TTC549 (cell line): ENCODE measurements around the gene DKK3.

Experiments used
- FAIRE-seq: peaks from 2 replicates; lab custom pipeline; 2012; peaks lifted over from hg19 to GRCh38; lab: Jason Lieb, UNC

The DKK3 gene

GRCh38 chr11:11981364-11981763, 27.1 kb downstream of the DKK3 start:
- no peak for FAIRE-seq

- FAIRE-seq = no peak
Observed at GRCh38 chr11:11980841-11981308, 27.6 kb downstream of the DKK3 start.

- no peak for FAIRE-seq
Observed at GRCh38 chr11:11980200-11980599, 28.2 kb downstream of the DKK3 start.

GRCh38 chr11:11979488-11980117, 28.8 kb downstream of the DKK3 start:
- no peak for FAIRE-seq

DNA sequence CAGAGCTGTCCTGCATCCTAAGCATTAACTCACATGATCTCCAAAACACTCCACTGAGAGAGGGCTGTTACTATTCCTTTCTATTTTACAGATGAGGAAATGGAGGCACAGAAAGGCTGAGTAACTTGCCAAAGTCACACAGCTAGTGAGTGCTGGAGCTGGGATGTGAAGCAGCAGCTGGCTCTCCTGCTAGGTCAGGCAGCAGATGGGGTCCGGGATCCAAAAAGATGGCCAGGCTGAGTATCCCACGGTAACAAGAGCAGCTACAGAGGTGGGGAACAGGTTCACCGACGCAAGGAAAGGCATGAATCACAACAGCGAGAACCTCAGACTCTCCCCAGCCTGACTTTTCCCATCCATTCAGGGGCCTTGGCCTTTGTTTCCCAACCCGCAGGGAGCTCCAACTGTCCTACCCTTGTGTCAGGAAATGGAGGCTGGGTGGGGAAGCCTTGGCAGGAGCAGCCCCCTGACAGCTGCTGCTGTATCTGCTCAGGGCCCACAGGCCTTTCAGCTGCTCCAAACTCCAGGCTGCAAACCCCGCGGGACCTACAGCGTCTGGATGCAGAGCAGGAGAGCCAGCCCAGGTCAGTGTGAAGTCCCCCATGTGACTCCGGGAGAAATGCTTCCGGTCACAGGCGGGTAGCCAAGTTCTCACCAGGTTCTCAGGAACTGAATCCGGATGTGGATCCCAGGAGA, 29.5 kb downstream of the DKK3 start:
- no peak for FAIRE-seq

- no peak for FAIRE-seq
Observed at GRCh38 chr11:11978098-11978637, 30.3 kb downstream of the DKK3 start.

- no peak for FAIRE-seq
Observed at GRCh38 chr11:11977206-11977938, 31.1 kb downstream of the DKK3 start.

GRCh38 chr11:11976481-11977127, 31.8 kb downstream of the DKK3 start:
- no peak for FAIRE-seq

- no peak for FAIRE-seq
Observed at GRCh38 chr11:11975201-11976092, 33.0 kb downstream of the DKK3 start.

DNA sequence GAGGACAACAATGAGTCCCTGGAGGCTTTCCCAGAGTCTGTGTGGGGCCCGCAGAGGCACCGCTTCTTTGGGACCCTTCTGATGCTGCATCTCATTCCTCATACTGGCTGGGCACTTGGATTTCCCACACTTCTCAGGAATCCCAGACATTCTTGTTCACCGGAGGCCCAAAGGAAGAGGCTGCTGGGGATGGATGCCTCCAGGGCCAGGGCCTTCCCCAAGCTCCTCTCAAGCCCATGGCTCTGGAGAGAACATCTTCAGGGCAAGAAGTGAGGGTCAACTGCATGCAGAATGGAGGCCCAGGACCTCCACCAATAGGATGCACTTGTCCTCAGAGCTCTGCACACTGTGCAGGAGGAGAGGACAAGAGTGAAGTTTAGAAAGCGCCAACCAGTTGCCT, 34.6 kb downstream of the DKK3 start:
- FAIRE-seq = no peak

- no peak for FAIRE-seq
Observed at GRCh38 chr11:11973361-11973800, 35.0 kb downstream of the DKK3 start.

GRCh38 chr11:11972730-11973341, 35.6 kb downstream of the DKK3 start:
- no peak for FAIRE-seq

GRCh38 chr11:11971906-11972547, 36.4 kb downstream of the DKK3 start:
- FAIRE-seq = no peak

DNA sequence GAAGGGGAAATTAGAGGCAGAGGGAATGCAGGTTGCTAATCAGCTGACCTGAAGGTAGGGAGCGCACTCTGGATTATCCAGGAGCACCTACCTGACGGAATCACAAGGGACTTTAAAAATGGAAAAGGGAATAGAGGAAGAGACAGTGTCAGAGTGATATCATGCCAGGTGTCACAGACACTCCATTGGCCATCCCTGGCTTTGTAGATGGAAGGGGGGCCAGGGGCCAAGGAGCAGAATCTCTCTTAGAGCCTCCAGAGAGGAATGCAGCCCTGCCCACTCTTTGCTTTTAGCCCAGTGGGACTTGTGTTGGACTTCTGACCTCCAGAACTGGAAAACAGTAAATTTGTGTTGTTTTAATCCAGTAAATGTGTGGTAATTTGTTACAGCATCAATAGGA, 37.9 kb downstream of the DKK3 start:
- FAIRE-seq = no peak

- no peak for FAIRE-seq
Observed at GRCh38 chr11:11969380-11970215, 38.8 kb downstream of the DKK3 start.

- FAIRE-seq = no peak
Observed at GRCh38 chr11:11968511-11969280, 39.7 kb downstream of the DKK3 start.

DNA sequence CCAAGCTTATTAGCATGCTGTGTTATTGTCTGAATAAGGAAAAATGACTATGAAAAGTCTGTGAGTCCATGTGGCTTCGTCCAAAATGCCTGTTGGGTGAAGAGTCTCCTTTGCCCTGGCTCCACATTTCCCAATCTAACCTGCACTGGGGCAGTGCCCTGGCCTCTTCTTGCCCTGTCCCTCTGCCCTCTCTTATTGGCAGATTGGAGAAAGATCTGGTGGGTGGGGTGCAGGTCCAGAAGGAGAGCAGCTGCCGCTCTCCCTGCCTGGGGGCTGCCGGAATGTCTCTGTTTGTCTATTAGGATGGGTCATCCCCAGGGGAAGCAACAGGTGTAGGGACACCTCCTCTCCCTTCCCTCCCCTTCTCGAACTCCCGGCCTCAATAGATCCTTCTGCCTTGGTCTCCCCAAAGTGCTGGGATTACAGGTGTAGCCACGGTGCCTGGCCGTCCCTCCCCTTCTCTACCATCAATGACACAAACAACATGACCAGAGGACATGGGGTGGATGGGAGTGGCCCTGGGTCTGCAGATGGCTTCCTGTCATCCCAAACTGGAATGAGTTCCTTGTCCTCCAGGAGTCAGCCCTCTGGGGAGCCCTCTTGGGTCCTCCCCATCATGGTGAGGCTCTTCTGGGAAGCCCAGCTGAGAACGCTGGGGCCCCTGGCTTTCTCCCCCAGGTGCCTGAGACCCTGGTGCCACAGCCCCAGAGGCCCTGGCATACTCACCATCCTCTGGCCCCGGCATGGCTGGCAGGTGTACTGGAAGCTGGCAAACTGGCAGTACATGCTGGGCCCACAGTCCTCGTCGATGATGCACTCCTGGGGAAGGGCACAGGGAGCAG, 40.5 kb downstream of the DKK3 start:
- FAIRE-seq = no peak
